HCT116 (cell line): Measurements from ENCODE around the gene FES.

Experiments used
- CEBPB ChIP-seq: IDR thresholded peaks from 2 replicates; pipeline ENCODE4 v1.6.1; 2012; ENCODE audit warnings: low read depth
- CTCF ChIP-seq, 3 experiments: fragments of 200-600 bp in 1 of 3; sonication (generic) in 1 of 3; IDR thresholded peaks in 2 of 3; conservative IDR thresholded peaks in 1 of 3; 2 replicates each; pipeline ENCODE4 v1.5.1; 2012 to 2017; ENCODE audit warnings: low read depth in 2 of 3, low read length in 2 of 3, antibody characterized with exemption in 1 of 3, borderline replicate concordance in 1 of 3, control low read depth in 1 of 3, mild to moderate bottlenecking in 1 of 3, mixed read lengths in 1 of 3, mixed run types in 1 of 3, moderate library complexity in 1 of 3; ENCODE audit not compliant: insufficient read depth in 1 of 3
- EGR1 ChIP-seq: IDR thresholded peaks from 2 replicates; pipeline ENCODE4 v1.6.1; 2012; ENCODE audit warnings: low read depth
- EZH2 ChIP-seq: fragments of 200-600 bp; sonication (generic); IDR thresholded peaks from 2 replicates; pipeline ENCODE4 v1.6.1; 2017; ENCODE audit warnings: antibody characterized with exemption, mixed run types
- EZH2phosphoT487 ChIP-seq: fragments of 200-600 bp; IDR thresholded peaks from 2 replicates; pipeline ENCODE4 v1.6.1; 2018; ENCODE audit warnings: antibody characterized with exemption, borderline replicate concordance
- JUND ChIP-seq: IDR thresholded peaks from 2 replicates; pipeline ENCODE4 v1.6.1; 2012
- MAX ChIP-seq: IDR thresholded peaks from 2 replicates; pipeline ENCODE4 v1.6.1; 2012
- POLR2A ChIP-seq: IDR thresholded peaks from 2 replicates; pipeline ENCODE4 v1.7.0; 2011; ENCODE audit warnings: borderline replicate concordance; ENCODE audit not compliant: insufficient read depth, insufficient read length; ENCODE audit errors: extremely low read depth
- POLR2AphosphoS5 ChIP-seq: IDR thresholded peaks from 2 replicates; pipeline ENCODE4 v1.6.1; 2011; ENCODE audit warnings: mild to moderate bottlenecking, low read depth, low read length, moderate library complexity
- REST ChIP-seq: IDR thresholded peaks from 2 replicates; pipeline ENCODE4 v1.6.1; 2012; ENCODE audit warnings: low read depth
- SIN3A ChIP-seq: IDR thresholded peaks from 2 replicates; pipeline ENCODE4 v1.6.1; 2012; ENCODE audit warnings: low read depth
- SP1 ChIP-seq: IDR thresholded peaks from 2 replicates; pipeline ENCODE4 v1.6.1; 2012; ENCODE audit warnings: low read depth
- ZBTB33 ChIP-seq: IDR thresholded peaks from 2 replicates; pipeline ENCODE4 v1.6.1; 2011; ENCODE audit warnings: mild to moderate bottlenecking, low read length, moderate library complexity; ENCODE audit not compliant: insufficient replicate concordance; ENCODE audit errors: extremely low read depth
- ZNF274 ChIP-seq: fragments of 200-500 bp; sonication (Bioruptor generic); IDR thresholded peaks from 2 replicates; pipeline ENCODE4 v1.6.1; 2014; ENCODE audit warnings: mild to moderate bottlenecking, low read depth, low read length, inconsistent platforms

- TF ChIP-seq CEBPB (no peak), CTCF (IDR thresholded peaks at IDR 0.05 in 2 of 3, conservative IDR thresholded peaks at IDR 0.05 in 1 of 3; ENCODE audit: borderline replicate concordance in 1 of 3, insufficient read depth in 1 of 3, low read depth in 2 of 3, low read length in 2 of 3) (no peak), EZH2phosphoT487 (no peak), ZNF274 (no peak), EZH2 (no peak), REST (no peak), ZBTB33 (no peak), MAX (no peak), JUND (no peak), POLR2AphosphoS5 (no peak), SIN3A (no peak), POLR2A (no peak), SP1 (no peak), EGR1 (no peak)
These were observed 17.5 kb upstream of the FES start for GRCh38 chr15:90866800-90867199.
